HEK293T (cell line): Measurements from ENCODE around the gene MRPL48.

Experiments used
- CTCF ChIA-PET: fragments of 350-600 bp; formaldehyde crosslinking; extraction: SDS; loops from one replicate; lab custom pipeline; 2021; ENCODE audit warnings: antibody characterized with exemption, inconsistent platforms; lab: Yijun Ruan, JAX
- POLR2A ChIA-PET: fragments of 350-600 bp; formaldehyde crosslinking; extraction: SDS; loops from one replicate; lab custom pipeline; 2020; ENCODE audit warnings: antibody characterized with exemption, inconsistent platforms; lab: Yijun Ruan, JAX
- DNase-seq: peaks from one replicate; pipeline ENCODE4 v3.0.0; 2012; ENCODE audit warnings: mixed read lengths; ENCODE audit errors: extremely low spot score
- ARNT ChIP-seq: fragments of 450-650 bp; IDR thresholded peaks from 2 replicates; pipeline ENCODE4 v1.6.1; 2017; ENCODE audit warnings: mild to moderate bottlenecking
- BHLHE40 ChIP-seq: fragments of 450-650 bp; IDR thresholded peaks from 2 replicates; pipeline ENCODE4 v1.6.1; 2016; ENCODE audit warnings: mild to moderate bottlenecking, moderate library complexity, borderline replicate concordance
- CTBP1 ChIP-seq: fragments of 450-650 bp; IDR thresholded peaks from 2 replicates; pipeline ENCODE4 v1.6.1; 2016; ENCODE audit warnings: borderline replicate concordance
- ELF4 ChIP-seq: fragments of 450-650 bp; IDR thresholded peaks from 2 replicates; pipeline ENCODE4 v1.6.1; 2017; ENCODE audit warnings: antibody characterized with exemption
- FOXA1 ChIP-seq: fragments of 450-650 bp; IDR thresholded peaks from 2 replicates; pipeline ENCODE4 v1.6.1; 2016; ENCODE audit warnings: mild to moderate bottlenecking
- FOXK2 ChIP-seq: fragments of 450-650 bp; IDR thresholded peaks from 2 replicates; pipeline ENCODE4 v1.6.1; 2016; ENCODE audit warnings: mild to moderate bottlenecking
- FOXM1 ChIP-seq: fragments of 450-650 bp; IDR thresholded peaks from 2 replicates; pipeline ENCODE4 v1.6.1; 2017; ENCODE audit warnings: mild to moderate bottlenecking, borderline replicate concordance
- HDGF ChIP-seq: fragments of 450-650 bp; IDR thresholded peaks from 2 replicates; pipeline ENCODE4 v1.6.1; 2017; ENCODE audit warnings: antibody characterized with exemption, borderline replicate concordance
- L3MBTL2 ChIP-seq: fragments of 450-650 bp; conservative IDR thresholded peaks from 2 replicates; pipeline ENCODE4 v1.6.1; 2016; ENCODE audit warnings: mild to moderate bottlenecking
- LEF1 ChIP-seq: fragments of 450-650 bp; IDR thresholded peaks from 2 replicates; pipeline ENCODE4 v1.6.1; 2017; ENCODE audit warnings: mild to moderate bottlenecking, borderline replicate concordance
- NFRKB ChIP-seq: fragments of 450-650 bp; IDR thresholded peaks from 2 replicates; pipeline ENCODE4 v1.6.1; 2016; ENCODE audit warnings: mild to moderate bottlenecking, moderate library complexity
- PKNOX1 ChIP-seq: fragments of 450-650 bp; IDR thresholded peaks from 2 replicates; pipeline ENCODE4 v1.6.1; 2016
- SP1 ChIP-seq: fragments of 450-650 bp; IDR thresholded peaks from 2 replicates; pipeline ENCODE4 v1.6.1; 2017
- SUZ12 ChIP-seq: fragments of 450-650 bp; IDR thresholded peaks from 2 replicates; pipeline ENCODE4 v1.6.1; 2016; ENCODE audit warnings: mild to moderate bottlenecking
- TARDBP ChIP-seq: fragments of 450-650 bp; IDR thresholded peaks from 2 replicates; pipeline ENCODE4 v1.6.1; 2016
- ZNF384 ChIP-seq: fragments of 450-650 bp; IDR thresholded peaks from 2 replicates; pipeline ENCODE4 v1.6.1; 2016

MRPL48 gene

DNA sequence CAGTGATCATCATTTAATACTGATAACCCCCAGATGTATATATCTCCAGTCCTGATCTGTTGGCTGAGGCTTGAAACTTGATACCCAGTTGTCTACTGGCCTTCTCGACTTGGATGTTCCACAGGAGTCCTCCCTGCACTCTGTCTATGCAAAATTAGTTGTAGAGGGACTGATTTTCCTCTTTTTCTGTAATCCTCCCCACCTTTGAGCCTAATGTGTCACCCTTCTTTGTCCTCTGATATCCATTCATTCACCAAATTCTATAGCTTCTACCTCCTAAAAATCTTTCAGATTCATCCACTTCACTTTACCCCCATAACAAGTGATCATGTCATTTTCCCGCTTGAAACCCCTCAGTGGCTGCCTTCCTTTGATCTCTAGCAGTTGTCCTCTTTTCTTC, 72.5 kb downstream of the MRPL48 start:
- CTCF ChIA-PET: no interaction called here
- no peak for DNase-seq
- TF ChIP-seq SP1 (no peak), CTBP1 (no peak), HDGF (no peak), SUZ12 (no peak), FOXA1 (no peak), FOXM1 (no peak), BHLHE40 (no peak), ELF4 (no peak)
- POLR2A ChIA-PET: no interaction called here

- TF ChIP-seq HDGF: no peak
- TF ChIP-seq PKNOX1: no peak
- no peak for TF ChIP-seq SUZ12
- no peak for TF ChIP-seq ZNF384
- TF ChIP-seq LEF1: no peak
- no peak for TF ChIP-seq SP1
- no peak for TF ChIP-seq FOXK2
- TF ChIP-seq TARDBP: no peak
- no peak for TF ChIP-seq ELF4
- TF ChIP-seq NFRKB: no peak
- no peak for TF ChIP-seq FOXM1
- no peak for TF ChIP-seq BHLHE40
- no peak for TF ChIP-seq ARNT
- TF ChIP-seq L3MBTL2: no peak
- no peak for TF ChIP-seq CTBP1
- no peak for TF ChIP-seq FOXA1
- POLR2A ChIA-PET: no interaction called here
- DNase-seq: no peak
- CTCF ChIA-PET: no interaction called here
Measured at GRCh38 chr11:73862986-73863385, 75.3 kb downstream of the MRPL48 start.

DNA sequence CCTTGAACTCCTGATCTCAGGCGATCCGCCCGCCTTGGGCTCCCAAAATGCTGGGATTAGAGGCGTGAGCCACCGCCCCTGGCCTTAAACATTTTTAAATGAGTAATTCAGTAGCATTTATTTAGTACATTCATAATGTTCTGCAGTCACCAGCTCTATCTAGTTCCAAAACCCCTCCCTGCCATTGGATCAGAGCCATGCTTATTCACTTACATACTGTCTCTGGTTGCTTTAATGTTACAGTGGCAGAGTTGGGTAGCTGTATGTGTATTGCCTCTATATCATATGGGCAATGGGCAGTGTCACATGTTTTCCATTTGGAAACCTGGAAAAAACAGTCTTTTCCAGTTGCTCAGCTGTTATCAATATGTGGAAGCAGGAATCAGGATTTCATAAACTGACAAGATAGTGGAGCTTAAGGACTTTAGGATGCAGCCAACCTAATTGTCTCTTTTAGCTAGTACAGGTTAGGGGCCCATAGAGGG, 78.5 kb downstream of the MRPL48 start:
- DNase-seq: no peak
- ChIA-PET CTCF (no interaction called here), POLR2A (interaction anchor here (1.2 to 1.3 kb wide), 2 partner anchors 10 to 86 kb away, joined by 3 to 4 read pairs; no protein-coding TSS in a partner anchor)
- TF ChIP-seq L3MBTL2: no peak
- TF ChIP-seq CTBP1: no peak
- no peak for TF ChIP-seq BHLHE40
- no peak for TF ChIP-seq TARDBP
- TF ChIP-seq LEF1: no peak
- no peak for TF ChIP-seq FOXK2
- TF ChIP-seq SUZ12: no peak
- no peak for TF ChIP-seq FOXM1
- TF ChIP-seq NFRKB: no peak
- no peak for TF ChIP-seq SP1
- no peak for TF ChIP-seq FOXA1
- TF ChIP-seq PKNOX1: no peak
- TF ChIP-seq ZNF384: no peak
- no peak for TF ChIP-seq ELF4

DNA sequence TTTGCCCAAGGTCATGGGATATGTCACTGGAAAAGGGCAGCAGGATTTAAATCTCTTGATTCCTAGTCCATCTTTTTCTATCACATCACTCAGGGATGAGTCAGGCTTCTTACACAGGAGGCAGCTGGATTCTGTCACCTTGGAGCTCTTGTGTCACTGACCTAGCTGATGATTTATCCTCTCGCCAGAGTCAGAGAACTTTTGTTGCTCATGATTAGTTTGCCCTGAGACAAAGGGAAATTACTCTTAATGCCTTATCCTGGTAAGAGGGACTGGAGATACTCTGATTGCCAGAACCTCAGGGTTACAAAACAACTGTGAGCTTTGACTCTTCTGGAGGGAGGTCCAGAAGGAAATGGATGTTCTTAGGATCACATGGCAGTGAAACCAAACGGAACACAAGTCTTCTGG, 78.9 kb downstream of the MRPL48 start:
- no peak for DNase-seq
- POLR2A ChIA-PET: interaction anchor here (1.2 to 1.3 kb wide), 2 partner anchors 10 to 87 kb away, joined by 3 to 4 read pairs; no protein-coding TSS in a partner anchor
- no peak for TF ChIP-seq L3MBTL2
- TF ChIP-seq FOXA1: no peak
- 0 out of 2 replicates have a peak, but pooled peaks have one; percentile 13 for TF ChIP-seq PKNOX1
- CTCF ChIA-PET: no interaction called here

- ChIA-PET POLR2A (interaction anchor here (1.1 to 1.3 kb wide), 2 partner anchors 81 to 90 kb away, joined by 3 read pairs; partner anchors contain the start of gene MRPL48), CTCF (no interaction called here)
- TF ChIP-seq NFRKB (no peak), FOXM1 (no peak), TARDBP (no peak), ARNT (no peak), SUZ12 (no peak), HDGF (no peak), ZNF384 (no peak), L3MBTL2 (no peak), BHLHE40 (no peak), LEF1 (no peak), FOXK2 (no peak), SP1 (no peak), PKNOX1 (no peak)
- DNase-seq: no peak
Measured at GRCh38 chr11:73869332-73869949, 81.8 kb downstream of the MRPL48 start.
